RPMI7951 (cell line): ENCODE results near the gene FXN. TPM values are rescaled to one million over a fixed set of nuclear protein-coding genes. Genes with fewer than 3 reads are reported as not detected.
"Not testable (repeated sequence)": the region's sequence is repeated elsewhere in the genome, so short reads cannot be mapped to it uniquely, and the experiment has no call there.

Experiments used
- DNase-seq: peaks from one replicate; pipeline ENCODE4 v3.0.0-alpha.2; 2012; ENCODE audit warnings: low read depth
- total RNA-seq: library from RNA; depleted of rRNA; stranded (reverse); fragments of >200 nt; shearing (Covaris generic); gene quantifications from 2 replicates; pipeline ENCODE4 v1.2.3, GENCODE V29; 2014

FXN gene
- total RNA-seq, 1 experiment from 2014 or later, result 3.0 TPM

GRCh38 chr9:69104830-69105527 is 69.4 kb downstream of the FXN start:
- DNase-seq, result no peak

DNA sequence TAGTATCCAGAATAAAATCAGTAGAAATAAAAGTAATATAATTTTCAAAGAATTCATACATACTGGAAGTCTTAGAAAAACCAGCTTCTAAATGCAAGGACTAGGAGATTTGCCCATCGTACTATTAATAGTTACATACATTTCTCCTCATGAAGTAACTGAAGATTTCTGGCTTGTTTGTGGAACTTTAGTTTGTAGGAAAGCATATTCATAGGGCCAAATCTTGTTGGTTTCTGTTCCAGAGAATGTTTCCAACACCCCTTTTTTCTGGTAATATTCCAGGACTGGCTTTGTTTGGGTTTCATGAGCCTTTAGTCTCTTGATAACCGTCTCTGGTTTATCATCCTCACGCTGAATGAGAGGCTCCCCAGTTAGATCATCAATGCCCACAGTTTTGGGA is 72.2 kb downstream of the FXN start:
- DNase-seq, result no peak

DNA sequence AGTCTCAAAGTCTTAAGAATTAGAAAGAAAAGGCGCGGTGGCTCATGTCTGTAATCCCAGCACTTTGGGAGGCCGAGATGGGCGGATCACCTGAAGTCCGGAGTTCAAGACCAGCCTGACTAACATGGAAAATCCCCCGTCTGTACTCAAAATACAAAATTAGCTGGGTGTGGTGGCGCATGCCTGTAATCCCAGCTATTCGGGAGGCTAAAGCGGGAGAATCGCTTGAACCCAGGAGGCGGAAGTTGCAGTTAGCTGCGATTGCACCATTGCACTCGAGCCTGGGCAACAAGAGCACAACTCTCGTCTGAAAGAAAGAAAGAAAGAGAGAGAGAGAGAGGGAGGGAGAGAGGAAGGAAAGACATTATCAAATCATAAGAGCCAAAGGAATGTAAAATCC is 73.2 kb downstream of the FXN start:
- DNase-seq, result not testable (repeated sequence)

DNA sequence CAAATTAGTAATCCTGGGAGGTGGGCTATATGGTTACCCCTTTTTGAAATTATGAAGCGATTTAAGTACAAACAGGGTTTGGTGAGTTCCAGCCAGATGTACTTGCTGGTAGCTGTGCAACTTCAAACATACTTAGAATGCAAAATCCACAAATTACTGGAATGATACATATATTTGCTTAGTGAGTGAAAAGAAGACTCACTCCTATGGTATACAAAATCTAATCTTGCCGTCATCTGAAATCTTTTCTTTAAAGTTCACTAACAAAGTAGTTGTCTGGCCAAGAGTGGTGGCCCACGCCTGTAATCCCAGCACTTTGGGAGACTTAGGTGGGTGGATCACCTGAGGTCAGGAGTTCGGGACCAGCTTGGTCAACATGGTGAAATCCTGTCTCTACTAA is 73.6 kb downstream of the FXN start:
- no peak for DNase-seq

- not testable (repeated sequence) for DNase-seq
Observed at GRCh38 chr9:69112646-69113045, 77.1 kb downstream of the FXN start.

GRCh38 chr9:69115621-69116020 is 80.1 kb downstream of the FXN start:
- no peak for DNase-seq

- no peak for DNase-seq
Observed at GRCh38 chr9:69118656-69119055, 83.1 kb downstream of the FXN start.

DNA sequence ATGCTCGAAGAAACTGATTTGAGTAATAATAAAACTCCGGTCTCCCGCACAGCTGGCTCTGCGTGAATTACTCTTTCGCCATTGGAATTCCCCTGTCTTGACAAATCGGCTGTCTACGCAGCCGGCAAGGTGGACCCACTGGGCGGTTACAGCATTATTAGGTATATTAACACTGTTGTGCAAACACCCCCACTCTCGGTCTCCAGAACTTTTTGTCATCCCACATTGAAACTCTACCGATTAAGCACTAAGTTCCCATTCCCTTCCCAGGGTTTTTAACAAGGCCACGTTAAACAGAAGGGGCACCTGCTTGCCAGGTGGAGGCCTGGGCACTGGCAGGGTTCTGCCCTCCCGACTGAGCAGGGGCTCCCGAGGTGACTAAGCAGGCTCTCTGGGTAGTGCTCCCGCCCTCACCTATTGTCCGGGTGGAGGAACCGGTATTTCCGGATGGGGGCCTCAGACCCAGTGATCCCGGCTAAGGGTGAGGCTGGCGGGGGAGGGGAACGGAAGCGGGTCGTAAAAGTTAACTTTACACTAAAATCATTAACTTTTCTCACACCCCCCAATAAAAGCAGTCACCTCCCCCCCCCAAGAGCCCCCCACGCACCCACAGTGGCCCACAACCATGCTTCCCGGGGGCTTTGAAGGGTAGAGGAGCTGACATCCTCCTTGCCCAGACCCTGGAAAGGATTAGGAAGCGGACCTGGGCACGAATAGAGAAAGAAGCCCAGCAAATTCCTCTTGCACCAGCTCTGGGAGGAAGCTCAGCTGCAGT is 85.0 kb downstream of the FXN start:
- no peak for DNase-seq

DNA sequence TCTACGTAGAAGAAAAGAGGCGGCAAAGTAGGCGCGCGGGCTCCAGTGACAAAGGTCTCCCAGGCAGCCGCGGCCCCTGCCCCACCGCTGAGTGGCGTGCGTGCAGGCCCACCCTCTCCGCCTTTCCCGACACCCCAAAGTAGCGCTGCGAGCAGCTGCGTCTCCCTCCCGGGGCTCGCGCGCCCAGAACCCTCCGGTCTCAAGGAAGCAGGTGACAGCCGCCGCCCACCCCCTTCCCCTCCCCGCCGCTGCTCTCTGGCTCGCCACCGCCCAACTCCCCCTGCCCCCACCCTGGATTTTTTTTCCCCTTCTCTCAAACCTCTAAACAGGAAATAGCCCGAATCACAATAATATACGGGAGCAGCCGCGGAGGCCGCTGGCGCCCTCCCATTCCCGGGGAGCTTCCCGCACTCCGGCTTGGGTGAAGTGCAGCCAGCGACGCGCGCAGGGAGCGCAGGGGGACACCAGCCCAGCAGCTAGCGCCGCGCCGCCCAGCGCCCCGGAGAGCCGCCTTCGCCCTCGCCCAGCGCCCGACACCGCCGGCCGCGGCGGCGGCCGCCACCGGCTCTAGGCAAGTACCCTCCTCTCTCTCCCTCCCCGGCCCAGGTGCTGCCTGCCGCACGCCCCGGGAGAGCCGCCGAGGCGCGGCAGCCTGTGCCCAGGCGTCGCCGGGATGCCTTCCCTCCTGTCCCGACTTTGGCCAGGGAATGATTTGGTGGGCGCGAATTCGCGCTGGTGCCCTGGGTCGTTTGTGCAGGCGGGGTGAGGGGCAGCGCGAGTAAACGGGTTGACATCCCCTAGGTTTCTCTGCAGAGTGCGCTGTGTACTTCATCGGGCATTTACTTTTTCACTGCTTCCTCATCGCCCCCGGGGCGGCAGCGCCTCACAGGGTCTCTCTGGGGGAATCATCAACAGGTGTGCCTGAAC is 85.9 kb downstream of the FXN start:
- DNase-seq, result peak; percentile 8

GRCh38 chr9:69122082-69122548 is 86.6 kb downstream of the FXN start:
- peak; percentile 58 for DNase-seq

DNA sequence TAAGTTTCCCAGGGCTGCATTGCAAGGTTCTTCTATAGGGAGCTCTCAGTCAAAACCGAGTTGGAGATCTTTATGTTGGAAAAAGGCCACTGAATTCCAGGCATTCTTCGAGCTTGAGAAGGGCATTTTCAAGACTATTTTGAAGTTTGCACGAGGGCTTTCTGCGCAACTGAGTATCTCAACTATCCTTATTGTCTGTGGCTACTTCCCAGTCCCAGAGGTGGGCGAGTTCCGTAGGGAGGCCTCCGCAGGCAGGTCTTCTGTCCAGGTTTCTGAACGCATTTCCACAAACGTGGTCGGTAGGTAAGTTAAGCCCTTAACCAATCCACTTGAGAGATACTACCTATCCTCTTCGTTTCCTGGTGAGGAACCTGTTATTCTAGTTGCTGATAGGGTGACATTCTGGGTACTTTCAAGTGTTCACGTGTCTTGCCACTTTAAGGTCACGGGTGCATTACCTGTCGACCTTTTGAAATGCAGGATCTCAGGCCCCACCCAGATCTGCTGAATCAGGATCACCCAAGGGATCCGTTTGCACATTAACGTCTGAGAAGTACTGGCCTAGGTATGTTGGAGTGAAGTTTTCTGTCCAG is 87.1 kb downstream of the FXN start:
- DNase-seq, result peak; percentile 46

GRCh38 chr9:69130456-69131441 is 95.2 kb downstream of the FXN start:
- peak; percentile 90 for DNase-seq

DNA sequence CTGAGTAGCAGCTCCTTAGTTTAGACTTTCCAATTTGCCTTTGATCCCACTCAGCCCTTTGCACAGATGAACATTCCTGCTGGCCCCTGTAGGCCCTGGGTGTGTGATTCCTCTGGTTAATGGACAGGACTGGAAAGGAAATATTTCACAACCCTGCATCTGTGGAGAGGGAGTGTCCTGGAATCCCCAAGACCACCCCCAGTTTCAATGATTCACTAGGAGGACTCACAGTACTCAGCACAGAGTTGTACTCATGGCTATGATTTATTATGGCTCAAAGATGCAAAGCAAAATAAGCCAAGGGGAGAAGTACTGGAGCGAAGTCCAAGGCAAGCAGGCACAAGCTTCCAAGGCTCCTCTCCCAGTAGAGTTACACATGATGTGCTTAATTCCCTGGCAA is 96.1 kb downstream of the FXN start:
- peak; percentile 76 for DNase-seq

- no peak for DNase-seq
Observed at GRCh38 chr9:69132361-69132760, 96.8 kb downstream of the FXN start.

- DNase-seq, result no peak
Observed at GRCh38 chr9:69134412-69134811, 98.9 kb downstream of the FXN start.

DNA sequence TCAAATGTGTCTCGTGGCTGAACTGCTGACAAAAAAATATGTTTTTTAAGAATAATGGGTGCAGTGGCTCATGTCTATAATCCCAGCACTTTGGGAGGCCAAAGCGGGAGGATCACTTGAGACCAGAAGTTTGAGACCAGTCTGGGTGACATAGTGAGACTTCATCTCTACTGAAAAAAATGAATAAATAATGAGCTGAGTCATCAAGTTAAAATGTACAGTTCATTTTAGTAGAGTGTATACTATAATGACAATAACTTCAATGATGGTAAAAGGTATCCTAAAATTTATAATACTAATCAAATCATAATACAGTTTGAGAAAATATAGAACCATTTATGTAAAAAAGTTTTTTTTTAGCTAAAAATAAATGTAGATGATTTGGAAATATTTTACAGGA is 100.6 kb downstream of the FXN start:
- DNase-seq, result no peak

- no peak for DNase-seq
Observed at GRCh38 chr9:69136779-69137178, 101.2 kb downstream of the FXN start.

DNA sequence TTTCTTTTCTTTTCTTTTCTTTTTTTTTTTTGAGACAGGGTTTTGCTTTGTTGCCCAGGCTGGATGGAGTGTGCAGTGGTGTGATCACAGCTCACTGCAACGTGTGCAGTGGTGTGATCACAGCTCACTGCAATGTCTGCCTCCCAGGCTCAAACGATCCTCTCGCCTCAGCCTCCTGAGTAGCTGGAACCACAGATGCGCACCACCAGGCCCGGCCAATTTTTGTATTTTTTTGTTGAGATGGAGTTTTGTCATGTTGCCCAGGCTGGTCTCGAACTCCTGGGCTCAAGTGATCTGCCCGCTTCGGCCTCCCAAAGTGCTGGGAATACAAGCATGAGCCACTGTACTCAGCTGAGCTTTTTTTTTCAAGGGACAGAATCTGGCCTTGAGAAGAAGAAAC is 101.8 kb downstream of the FXN start:
- no peak for DNase-seq

- no peak for DNase-seq
Observed at GRCh38 chr9:69139596-69139995, 104.0 kb downstream of the FXN start.

DNA sequence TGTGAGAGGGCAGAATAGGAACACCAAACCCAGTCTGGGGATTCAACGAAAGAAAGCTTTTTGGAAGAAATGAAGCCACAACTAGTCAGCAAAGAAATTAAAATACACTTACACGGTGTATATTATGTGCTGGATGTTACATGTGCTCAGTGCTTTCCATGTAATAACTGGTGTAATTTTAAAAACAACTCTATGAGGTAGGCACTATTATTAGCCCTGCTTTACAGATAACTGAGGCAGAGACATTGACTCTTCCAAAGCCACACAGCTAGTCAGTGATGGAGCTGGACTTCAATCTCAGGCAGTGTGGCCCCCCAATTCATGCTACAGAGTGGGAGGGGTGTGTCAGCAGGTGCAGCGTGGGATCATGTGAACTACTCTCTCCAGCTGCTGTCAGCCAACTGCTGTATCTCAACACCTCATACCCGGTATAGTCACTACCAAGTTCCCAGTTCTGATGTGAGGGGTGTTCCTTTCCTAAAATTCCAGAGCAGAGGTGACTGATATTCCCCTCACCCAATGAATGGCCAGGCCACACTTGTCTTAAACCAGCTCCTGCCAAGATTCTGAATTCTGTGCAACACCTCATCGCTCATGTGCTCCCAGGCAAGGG is 104.7 kb downstream of the FXN start:
- DNase-seq, result no peak
